SK-N-SH (cell line): ENCODE data around the gene NHSL1.

Experiments
- GABPA ChIP-seq: IDR thresholded peaks from 2 replicates; pipeline ENCODE4 v1.4.0; 2012; ENCODE audit warnings: low read depth, mild to moderate bottlenecking
- IRF3 ChIP-seq: fragments of 150-350 bp; IDR thresholded peaks from 2 replicates; pipeline ENCODE4 v1.6.1; 2016; ENCODE audit warnings: mild to moderate bottlenecking, low read depth, low read length
- MEF2A ChIP-seq: IDR thresholded peaks from 2 replicates; pipeline ENCODE4 v1.4.0; 2012; ENCODE audit warnings: low read depth, borderline replicate concordance
- NRF1 ChIP-seq: IDR thresholded peaks from 2 replicates; pipeline ENCODE4 v1.6.1; 2012; ENCODE audit warnings: low read depth, mild to moderate bottlenecking, low read length
- POLR2AphosphoS5 ChIP-seq: IDR thresholded peaks from 2 replicates; pipeline ENCODE4 v1.6.1; 2012; ENCODE audit warnings: low read depth, low read length
- SMC3 ChIP-seq: IDR thresholded peaks from 2 replicates; pipeline ENCODE4 v1.6.1; 2012; ENCODE audit warnings: low read depth, low read length, improper control_type of control experiment
- TAF1 ChIP-seq: IDR thresholded peaks from 2 replicates; pipeline ENCODE4 v1.6.1; 2012; ENCODE audit warnings: low read depth, mild to moderate bottlenecking, low read length, moderate library complexity, borderline replicate concordance
- TF ChIP-seq, protein P1 (sequence below): fragments of 200-600 bp; sonication (generic); IDR thresholded peaks from 2 replicates; pipeline ENCODE4 v1.6.1; 2017; ENCODE audit warnings: antibody characterized with exemption, mild to moderate bottlenecking, moderate library complexity
- TF ChIP-seq, protein P2 (sequence below): IDR thresholded peaks from 2 replicates; pipeline ENCODE4; 2012
- TF ChIP-seq, protein P3 (sequence below): IDR thresholded peaks from 2 replicates; pipeline ENCODE4 v1.4.0; 2012; ENCODE audit warnings: low read depth, borderline replicate concordance

- TF ChIP-seq, protein P1, sequence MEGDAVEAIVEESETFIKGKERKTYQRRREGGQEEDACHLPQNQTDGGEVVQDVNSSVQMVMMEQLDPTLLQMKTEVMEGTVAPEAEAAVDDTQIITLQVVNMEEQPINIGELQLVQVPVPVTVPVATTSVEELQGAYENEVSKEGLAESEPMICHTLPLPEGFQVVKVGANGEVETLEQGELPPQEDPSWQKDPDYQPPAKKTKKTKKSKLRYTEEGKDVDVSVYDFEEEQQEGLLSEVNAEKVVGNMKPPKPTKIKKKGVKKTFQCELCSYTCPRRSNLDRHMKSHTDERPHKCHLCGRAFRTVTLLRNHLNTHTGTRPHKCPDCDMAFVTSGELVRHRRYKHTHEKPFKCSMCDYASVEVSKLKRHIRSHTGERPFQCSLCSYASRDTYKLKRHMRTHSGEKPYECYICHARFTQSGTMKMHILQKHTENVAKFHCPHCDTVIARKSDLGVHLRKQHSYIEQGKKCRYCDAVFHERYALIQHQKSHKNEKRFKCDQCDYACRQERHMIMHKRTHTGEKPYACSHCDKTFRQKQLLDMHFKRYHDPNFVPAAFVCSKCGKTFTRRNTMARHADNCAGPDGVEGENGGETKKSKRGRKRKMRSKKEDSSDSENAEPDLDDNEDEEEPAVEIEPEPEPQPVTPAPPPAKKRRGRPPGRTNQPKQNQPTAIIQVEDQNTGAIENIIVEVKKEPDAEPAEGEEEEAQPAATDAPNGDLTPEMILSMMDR = no peak
- TF ChIP-seq SMC3 (no peak), POLR2AphosphoS5 (no peak), TAF1 (no peak), GABPA (no peak), NRF1 (no peak), MEF2A (no peak), IRF3 (no peak)
- TF ChIP-seq, protein P2, sequence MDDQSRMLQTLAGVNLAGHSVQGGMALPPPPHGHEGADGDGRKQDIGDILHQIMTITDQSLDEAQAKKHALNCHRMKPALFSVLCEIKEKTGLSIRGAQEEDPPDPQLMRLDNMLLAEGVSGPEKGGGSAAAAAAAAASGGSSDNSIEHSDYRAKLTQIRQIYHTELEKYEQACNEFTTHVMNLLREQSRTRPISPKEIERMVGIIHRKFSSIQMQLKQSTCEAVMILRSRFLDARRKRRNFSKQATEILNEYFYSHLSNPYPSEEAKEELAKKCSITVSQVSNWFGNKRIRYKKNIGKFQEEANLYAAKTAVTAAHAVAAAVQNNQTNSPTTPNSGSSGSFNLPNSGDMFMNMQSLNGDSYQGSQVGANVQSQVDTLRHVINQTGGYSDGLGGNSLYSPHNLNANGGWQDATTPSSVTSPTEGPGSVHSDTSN = no peak
- TF ChIP-seq, protein P3, sequence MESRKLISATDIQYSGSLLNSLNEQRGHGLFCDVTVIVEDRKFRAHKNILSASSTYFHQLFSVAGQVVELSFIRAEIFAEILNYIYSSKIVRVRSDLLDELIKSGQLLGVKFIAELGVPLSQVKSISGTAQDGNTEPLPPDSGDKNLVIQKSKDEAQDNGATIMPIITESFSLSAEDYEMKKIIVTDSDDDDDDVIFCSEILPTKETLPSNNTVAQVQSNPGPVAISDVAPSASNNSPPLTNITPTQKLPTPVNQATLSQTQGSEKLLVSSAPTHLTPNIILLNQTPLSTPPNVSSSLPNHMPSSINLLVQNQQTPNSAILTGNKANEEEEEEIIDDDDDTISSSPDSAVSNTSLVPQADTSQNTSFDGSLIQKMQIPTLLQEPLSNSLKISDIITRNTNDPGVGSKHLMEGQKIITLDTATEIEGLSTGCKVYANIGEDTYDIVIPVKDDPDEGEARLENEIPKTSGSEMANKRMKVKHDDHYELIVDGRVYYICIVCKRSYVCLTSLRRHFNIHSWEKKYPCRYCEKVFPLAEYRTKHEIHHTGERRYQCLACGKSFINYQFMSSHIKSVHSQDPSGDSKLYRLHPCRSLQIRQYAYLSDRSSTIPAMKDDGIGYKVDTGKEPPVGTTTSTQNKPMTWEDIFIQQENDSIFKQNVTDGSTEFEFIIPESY = no peak
These were observed 12.8 kb downstream of the NHSL1 start for GRCh38 chr6:138486249-138487101.
